Astrocyte of the cerebellum (primary cell): ENCODE data around the gene IGF2BP3.

ENCODE experiments used
- DNase-seq: peaks from one replicate; pipeline ENCODE4 v3.0.0-alpha.2; 2011; ENCODE audit warnings: low read depth
- H3K4me3 ChIP-seq: 2 replicates; pipeline ENCODE4 v1.5.1; 2011; ENCODE audit warnings: mild to moderate bottlenecking, low read depth, low read length, moderate library complexity
- in situ Hi-C: cut with HindIII; loops from 2 replicates; pipeline ENCODE4 v1.10.0; 2017; ENCODE audit warnings: low sequenced_read_pairs
- TF ChIP-seq, protein P1 (sequence below): IDR thresholded peaks from 2 replicates; pipeline ENCODE4 v1.5.1; 2012; ENCODE audit warnings: low read length, low read depth, moderate library complexity, mild to moderate bottlenecking; ENCODE audit errors: missing control alignments

Gene IGF2BP3

DNA sequence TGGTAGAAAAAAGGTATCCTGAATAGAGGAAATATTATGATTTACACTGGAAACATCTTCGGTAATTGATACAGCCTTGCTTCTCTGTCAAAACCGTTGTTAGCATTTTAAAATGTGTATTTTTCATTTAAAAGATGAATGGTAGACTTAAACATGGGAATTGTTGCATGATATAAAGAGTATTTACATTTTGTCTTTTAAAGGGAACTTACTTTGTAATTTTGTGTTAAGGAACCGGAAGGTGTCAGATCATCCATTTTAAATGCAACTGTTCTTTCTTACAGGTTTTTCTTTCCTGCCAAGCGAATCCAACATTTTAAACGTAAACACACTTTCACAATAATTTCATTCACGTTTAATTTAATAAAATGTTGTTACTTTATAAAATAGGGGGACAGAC lies 1.8 kb upstream of the IGF2BP3 start:
- TF ChIP-seq, protein P1, sequence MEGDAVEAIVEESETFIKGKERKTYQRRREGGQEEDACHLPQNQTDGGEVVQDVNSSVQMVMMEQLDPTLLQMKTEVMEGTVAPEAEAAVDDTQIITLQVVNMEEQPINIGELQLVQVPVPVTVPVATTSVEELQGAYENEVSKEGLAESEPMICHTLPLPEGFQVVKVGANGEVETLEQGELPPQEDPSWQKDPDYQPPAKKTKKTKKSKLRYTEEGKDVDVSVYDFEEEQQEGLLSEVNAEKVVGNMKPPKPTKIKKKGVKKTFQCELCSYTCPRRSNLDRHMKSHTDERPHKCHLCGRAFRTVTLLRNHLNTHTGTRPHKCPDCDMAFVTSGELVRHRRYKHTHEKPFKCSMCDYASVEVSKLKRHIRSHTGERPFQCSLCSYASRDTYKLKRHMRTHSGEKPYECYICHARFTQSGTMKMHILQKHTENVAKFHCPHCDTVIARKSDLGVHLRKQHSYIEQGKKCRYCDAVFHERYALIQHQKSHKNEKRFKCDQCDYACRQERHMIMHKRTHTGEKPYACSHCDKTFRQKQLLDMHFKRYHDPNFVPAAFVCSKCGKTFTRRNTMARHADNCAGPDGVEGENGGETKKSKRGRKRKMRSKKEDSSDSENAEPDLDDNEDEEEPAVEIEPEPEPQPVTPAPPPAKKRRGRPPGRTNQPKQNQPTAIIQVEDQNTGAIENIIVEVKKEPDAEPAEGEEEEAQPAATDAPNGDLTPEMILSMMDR = no peak
- DNase-seq = no peak
- in situ Hi-C loops = no loop called here
- H3K4me3 ChIP-seq = peak overlapping the region; percentile 76

DNA sequence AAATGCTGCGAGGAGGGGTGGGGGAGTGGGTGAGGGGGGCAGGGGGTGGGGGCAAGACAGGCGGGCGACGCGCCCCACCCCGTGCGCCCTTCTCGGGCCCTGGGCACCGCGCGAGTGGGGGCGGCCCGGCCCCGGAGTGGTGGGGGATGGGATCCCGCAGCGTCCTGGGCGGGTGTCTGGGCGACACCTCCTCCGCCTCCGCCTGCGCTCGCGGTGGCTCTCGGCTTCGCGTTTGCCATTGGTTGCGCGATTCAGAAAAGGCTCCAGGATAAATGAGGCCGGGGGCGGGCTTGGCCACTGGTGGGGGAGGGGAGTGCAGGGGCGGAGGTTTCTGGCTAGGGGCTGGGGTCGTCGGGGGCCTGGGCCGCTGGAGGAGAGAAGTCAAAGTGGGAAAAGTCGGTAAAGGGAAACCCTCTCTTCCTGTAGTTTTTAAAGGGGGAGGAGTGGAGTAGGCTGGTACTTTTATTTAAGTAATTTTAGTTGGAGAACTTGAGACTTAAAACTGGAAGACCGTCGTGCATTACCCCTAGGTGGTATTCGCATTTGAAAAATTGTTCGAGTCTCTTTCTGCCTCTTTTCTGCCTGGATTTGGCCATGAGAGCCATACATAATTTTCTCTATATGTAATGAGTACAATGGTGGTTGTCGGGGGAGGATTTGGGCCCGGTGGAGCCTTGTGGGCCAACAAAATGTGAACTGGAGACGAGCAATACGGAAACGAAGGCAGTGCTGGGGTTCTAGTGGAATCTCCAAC lies 992 bp upstream of the IGF2BP3 start:
- peak overlapping the region; percentile 76 for H3K4me3 ChIP-seq
- TF ChIP-seq, protein P1 = no peak
- no peak for DNase-seq
- in situ Hi-C loops = no loop called here

DNA sequence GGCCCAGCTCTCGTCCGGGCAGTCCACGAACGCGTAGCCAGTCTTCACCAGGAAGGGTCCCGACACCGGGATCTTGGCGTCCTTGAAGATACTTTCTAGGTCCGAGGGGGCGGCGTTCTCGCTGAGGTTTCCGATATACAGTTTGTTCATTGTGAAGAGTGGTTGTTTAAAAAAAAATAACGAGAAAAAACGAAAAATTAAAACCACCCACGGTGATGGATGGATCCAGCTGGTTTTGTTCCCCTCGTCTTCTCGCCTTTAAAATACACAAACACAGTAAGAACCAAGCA lies 385 bp downstream of the IGF2BP3 start:
- in situ Hi-C loops = no loop called here
- TF ChIP-seq, protein P1 = no peak
- peak overlapping the region; percentile 76 for H3K4me3 ChIP-seq
- DNase-seq = no peak

DNA sequence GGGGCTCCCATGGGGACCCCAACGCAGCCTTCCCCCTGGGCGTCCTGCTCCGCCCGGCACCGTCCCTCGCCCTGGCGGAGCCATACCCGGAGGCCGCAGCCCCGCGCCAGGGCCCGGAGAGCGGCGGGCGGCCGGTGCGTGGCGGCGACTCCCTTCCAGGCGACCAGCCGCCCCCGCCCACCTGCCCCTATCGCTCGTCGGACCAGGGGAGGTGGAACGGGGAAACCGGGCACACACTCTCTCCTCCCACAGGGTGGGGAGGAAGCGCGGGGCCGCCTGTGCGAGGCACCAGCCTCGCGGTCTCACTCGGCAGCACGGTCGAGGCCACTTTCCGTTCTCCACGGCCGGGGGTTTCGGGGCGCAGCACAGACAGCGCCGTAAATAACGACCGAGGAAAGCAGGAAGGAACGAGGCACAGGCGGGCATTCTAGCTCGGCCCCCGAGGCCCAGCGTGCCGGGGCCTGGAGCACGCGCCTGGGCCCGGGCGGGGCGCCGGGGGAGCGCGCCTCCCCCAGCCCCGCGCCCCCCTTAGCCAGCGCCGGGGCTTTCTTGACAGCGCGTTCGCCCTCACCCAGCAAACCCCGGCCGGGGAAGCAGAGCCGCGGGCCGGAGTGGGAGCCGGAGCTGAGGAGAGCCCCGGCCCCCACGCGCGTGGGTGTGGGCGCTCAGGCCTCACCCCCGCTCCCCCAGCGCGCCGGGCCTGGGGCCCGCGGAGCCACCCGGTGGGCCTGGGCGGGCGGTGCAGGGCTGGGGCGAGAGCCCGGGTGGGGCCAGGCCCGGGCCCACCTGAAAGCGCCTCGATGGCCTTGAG lies 936 bp downstream of the IGF2BP3 start:
- DNase-seq = no peak
- in situ Hi-C loops = no loop called here
- TF ChIP-seq, protein P1 = no peak
- peak overlapping the region; percentile 76 for H3K4me3 ChIP-seq

DNA sequence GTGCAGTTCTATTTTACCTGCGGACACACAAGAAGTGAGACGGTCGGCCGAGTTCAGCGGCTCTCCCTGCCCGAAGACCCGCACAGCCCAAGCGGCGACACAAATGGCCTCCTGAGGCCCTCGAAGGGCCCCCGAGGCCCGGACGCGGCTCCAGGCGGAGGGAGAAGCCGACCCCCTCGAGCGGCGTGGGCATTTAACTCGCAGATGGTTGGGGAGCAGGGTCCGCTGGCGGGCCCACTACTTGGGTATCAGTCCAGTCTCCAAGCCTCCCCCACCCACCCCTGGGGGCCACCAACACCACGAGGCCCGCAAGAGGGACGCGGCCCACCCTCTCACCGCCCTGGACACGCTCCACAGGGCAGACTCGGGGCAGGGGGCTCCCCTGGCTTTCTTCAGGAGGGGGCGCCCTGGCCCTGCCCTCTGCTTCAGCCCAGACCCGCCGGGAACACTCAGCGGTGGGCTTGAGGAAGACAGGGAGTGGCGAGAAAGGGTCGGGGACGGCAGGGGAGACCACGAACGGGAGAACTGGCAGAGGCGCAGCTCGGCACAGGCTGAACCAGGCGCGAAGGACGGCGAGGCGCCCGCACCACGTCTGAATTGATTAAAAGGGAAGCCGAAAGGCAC lies 1.7 kb downstream of the IGF2BP3 start:
- peak overlapping the region; percentile 76 for H3K4me3 ChIP-seq
- no peak for DNase-seq
- in situ Hi-C loops = no loop called here
- TF ChIP-seq, protein P1 = no peak

DNA sequence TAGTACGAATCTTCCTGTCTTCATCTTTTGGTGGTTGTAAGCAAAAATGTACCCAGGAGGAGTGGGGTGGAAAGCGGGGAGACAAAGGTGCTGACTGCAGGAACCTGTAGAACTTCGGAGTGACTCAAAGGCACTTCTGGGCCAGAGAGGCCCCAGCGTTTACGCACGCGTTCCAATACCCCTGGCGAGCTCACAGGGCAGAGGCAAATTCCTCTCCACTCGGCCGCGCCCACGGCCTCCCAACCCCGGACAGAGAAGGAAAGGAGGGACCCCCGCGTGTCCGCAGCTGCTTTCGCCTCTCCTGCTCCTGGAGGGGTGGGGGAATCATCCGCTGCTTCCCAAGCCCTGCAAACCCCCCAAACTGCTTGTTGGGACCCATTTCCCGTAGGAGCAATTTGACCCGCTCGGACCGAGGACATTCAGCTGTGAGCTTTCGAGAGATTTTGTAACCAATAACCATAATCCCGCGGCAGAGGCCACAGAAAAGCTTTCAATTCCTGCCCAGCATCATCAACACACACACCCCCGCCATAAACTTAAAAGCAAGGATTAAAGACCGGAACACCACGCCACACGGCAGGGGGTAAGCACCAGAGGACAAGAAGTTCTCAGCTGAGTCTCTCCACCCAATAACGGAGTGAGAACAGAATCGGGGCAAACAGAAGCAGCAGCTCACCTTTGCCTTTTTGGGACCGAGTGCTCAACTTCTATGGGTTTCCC lies 2.3 kb downstream of the IGF2BP3 start:
- DNase-seq = no peak
- peak overlapping the region; percentile 76 for H3K4me3 ChIP-seq
- in situ Hi-C loops = no loop called here
- TF ChIP-seq, protein P1 = no peak
